ENCODE measurements around the gene SLC7A4. TPM values are rescaled to one million over a fixed set of nuclear protein-coding genes. Genes with fewer than 3 reads are reported as not detected.

The SLC7A4 gene
- total and polyA plus RNA-seq, 2 of the 8 experiments (the other 6 are each of a cell fraction or from before 2014, with no cell fraction given), result 0.92 TPM; not detected in 1

DNA sequence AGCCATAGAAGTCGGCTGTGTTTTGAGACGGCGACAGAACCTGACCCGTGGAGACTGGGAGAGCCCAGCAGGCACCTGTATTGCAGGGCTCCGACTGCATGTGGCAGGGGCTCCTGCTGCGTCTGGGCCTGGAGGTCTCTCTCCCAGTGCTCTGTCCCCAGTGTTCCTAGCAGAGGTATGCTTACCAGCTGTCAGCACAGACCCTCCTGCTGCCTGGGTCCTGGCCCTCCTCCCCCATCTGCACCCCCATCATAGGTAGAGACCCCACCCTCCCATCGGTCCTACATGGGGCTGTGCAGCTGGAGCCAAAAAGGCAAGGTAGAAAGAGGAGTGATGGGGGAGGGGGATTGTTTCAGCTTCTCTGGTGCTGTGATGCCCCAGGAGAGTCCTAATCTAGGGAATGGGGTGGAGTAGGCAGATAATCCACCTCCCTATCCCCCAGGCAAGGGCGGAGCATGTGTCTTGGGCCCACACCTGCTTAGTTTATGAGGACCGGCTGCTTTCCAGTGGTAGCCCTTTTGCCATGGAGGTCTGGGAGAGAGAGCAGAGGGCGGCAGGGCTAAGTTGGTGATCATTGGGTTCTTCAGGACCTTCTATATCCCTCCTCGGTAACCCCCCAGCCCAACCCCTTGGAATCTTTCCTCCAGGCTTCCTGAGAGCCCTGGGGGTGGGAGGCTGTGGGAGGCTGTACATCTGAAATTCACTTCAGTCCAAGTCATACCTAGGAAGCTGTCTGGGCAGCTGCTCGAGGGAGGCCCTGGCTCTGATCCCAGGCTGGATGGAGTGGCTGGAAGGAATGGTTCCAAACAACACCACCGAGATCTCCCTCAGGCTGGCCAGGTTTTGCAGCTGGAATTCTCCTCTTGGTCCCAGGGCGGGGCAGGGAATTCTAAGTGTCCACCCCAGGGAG lies 5.3 kb downstream of the SLC7A4 start (continued):
- TF ChIP-seq JUND (IDR thresholded peaks at IDR 0.05; ENCODE audit: low read length) (no peak), ZNF274 (IDR thresholded peaks at IDR 0.05; ENCODE audit: borderline replicate concordance, extremely low read depth, low read length) (no peak), GTF2F1 (IDR thresholded peaks at IDR 0.05; ENCODE audit: borderline replicate concordance, low read depth, low read length) (no peak)
- TF ChIP-seq, protein P1, sequence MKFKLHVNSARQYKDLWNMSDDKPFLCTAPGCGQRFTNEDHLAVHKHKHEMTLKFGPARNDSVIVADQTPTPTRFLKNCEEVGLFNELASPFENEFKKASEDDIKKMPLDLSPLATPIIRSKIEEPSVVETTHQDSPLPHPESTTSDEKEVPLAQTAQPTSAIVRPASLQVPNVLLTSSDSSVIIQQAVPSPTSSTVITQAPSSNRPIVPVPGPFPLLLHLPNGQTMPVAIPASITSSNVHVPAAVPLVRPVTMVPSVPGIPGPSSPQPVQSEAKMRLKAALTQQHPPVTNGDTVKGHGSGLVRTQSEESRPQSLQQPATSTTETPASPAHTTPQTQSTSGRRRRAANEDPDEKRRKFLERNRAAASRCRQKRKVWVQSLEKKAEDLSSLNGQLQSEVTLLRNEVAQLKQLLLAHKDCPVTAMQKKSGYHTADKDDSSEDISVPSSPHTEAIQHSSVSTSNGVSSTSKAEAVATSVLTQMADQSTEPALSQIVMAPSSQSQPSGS (IDR thresholded peaks at IDR 0.05; ENCODE audit: low read length), result no peak

All from H1 (cell line).